ENCODE results near the gene DTL.

DNA sequence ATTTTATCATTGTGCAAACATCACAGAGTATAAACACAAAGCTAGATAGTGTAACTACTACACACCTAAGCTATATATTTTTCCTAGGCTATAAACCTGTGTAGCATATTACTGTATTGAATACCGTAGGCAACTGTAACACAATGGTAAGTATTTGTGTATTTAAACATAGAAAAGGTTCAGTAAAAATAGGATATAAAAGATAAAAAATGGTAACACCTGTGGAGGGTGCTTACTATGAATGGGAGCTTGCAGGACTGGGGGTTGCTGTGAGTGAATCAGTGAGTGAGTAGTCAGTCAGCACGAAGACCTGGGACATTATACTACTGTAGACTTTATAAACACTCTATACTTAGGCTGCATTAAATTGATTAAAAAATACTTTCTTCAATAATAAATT, 4.1 kb downstream of the DTL start:
- TF ChIP-seq HNF4G (IDR thresholded peaks at IDR 0.05; ENCODE audit: borderline replicate concordance, low read depth, low read length): no peak
- TF ChIP-seq HNF4G (CRISPR knock-in tag; IDR thresholded peaks at IDR 0.05; ENCODE audit: borderline replicate concordance, low read depth): no peak
- TF ChIP-seq ZNF10 (CRISPR knock-in tag; IDR thresholded peaks at IDR 0.05; ENCODE audit: borderline replicate concordance, low read depth): no peak
- TF ChIP-seq ZNF251 (CRISPR knock-in tag; IDR thresholded peaks at IDR 0.05): no peak
- no peak for TF ChIP-seq ZNF598 (CRISPR knock-in tag; IDR thresholded peaks at IDR 0.05; ENCODE audit: borderline replicate concordance)
- TF ChIP-seq, protein P1, sequence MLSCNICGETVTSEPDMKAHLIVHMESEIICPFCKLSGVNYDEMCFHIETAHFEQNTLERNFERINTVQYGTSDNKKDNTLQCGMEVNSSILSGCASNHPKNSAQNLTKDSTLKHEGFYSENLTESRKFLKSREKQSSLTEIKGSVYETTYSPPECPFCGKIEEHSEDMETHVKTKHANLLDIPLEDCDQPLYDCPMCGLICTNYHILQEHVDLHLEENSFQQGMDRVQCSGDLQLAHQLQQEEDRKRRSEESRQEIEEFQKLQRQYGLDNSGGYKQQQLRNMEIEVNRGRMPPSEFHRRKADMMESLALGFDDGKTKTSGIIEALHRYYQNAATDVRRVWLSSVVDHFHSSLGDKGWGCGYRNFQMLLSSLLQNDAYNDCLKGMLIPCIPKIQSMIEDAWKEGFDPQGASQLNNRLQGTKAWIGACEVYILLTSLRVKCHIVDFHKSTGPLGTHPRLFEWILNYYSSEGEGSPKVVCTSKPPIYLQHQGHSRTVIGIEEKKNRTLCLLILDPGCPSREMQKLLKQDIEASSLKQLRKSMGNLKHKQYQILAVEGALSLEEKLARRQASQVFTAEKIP (CRISPR knock-in tag; IDR thresholded peaks at IDR 0.05; ENCODE audit: borderline replicate concordance): no peak
- TF ChIP-seq ZKSCAN1 (IDR thresholded peaks at IDR 0.05; ENCODE audit: low read length): no peak
- TF ChIP-seq, protein P2, sequence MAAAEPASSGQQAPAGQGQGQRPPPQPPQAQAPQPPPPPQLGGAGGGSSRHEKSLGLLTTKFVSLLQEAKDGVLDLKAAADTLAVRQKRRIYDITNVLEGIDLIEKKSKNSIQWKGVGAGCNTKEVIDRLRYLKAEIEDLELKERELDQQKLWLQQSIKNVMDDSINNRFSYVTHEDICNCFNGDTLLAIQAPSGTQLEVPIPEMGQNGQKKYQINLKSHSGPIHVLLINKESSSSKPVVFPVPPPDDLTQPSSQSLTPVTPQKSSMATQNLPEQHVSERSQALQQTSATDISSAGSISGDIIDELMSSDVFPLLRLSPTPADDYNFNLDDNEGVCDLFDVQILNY (CRISPR knock-in tag; conservative IDR thresholded peaks at IDR 0.05): no peak
- no peak for TF ChIP-seq JUND (CRISPR knock-in tag; IDR thresholded peaks at IDR 0.05)

All from HepG2 (cell line).